Fibroblast of skin of back (primary cell): ENCODE data around the gene ZNF565.
A peak's percentile ranks its signal among the peaks of the same experiment; 100 is the strongest.
"Not testable (repeated sequence)": the region's sequence is repeated elsewhere in the genome, so short reads cannot be mapped to it uniquely, and the experiment has no call there.

ENCODE experiments used
- DNase-seq: peaks from one replicate; pipeline ENCODE4 v3.0.0-alpha.2; 2013

The ZNF565 gene

GRCh38 chr19:36210497-36210896 is 4.0 kb downstream of the ZNF565 start:
- no peak for DNase-seq

- no peak for DNase-seq
These were observed 5.1 kb downstream of the ZNF565 start for GRCh38 chr19:36209372-36209771.

GRCh38 chr19:36207605-36208252 is 6.7 kb downstream of the ZNF565 start:
- DNase-seq = no peak

- no peak for DNase-seq
These were observed 11.2 kb downstream of the ZNF565 start for GRCh38 chr19:36203293-36203692.

- no peak for DNase-seq
These were observed 12.8 kb downstream of the ZNF565 start for GRCh38 chr19:36201684-36202083.

GRCh38 chr19:36198119-36198518 is 16.3 kb downstream of the ZNF565 start:
- DNase-seq = no peak

GRCh38 chr19:36196249-36196648 is 18.2 kb downstream of the ZNF565 start:
- DNase-seq = peak; percentile 14

- DNase-seq = not testable (repeated sequence)
These were observed 27.7 kb downstream of the ZNF565 start for GRCh38 chr19:36186722-36187121.

- DNase-seq = no peak
These were observed 31.2 kb downstream of the ZNF565 start for GRCh38 chr19:36183245-36183628.

GRCh38 chr19:36182612-36183244 is 31.7 kb downstream of the ZNF565 start:
- peak; percentile 98 for DNase-seq

- DNase-seq = not testable (repeated sequence)
These were observed 35.4 kb downstream of the ZNF565 start for GRCh38 chr19:36179077-36179476.

GRCh38 chr19:36173846-36174245 is 40.6 kb downstream of the ZNF565 start:
- DNase-seq = not testable (repeated sequence)

- no peak for DNase-seq
These were observed 41.6 kb downstream of the ZNF565 start for GRCh38 chr19:36172852-36173251.

GRCh38 chr19:36169084-36169760 is 45.2 kb downstream of the ZNF565 start:
- no peak for DNase-seq

GRCh38 chr19:36163813-36164212 is 50.7 kb downstream of the ZNF565 start:
- no peak for DNase-seq

- no peak for DNase-seq
These were observed 53.5 kb downstream of the ZNF565 start for GRCh38 chr19:36160821-36161596.

GRCh38 chr19:36153126-36153525 is 61.3 kb downstream of the ZNF565 start:
- DNase-seq = no peak

GRCh38 chr19:36152352-36153091 is 61.9 kb downstream of the ZNF565 start, which contains the start of gene COX7A1:
TSS of gene COX7A1 (minus strand) at chr19:36152447. CDS start at chr19:36152407, 40 bp downstream.
- peak; percentile 33 for DNase-seq

- no peak for DNase-seq
These were observed 62.5 kb downstream of the ZNF565 start for GRCh38 chr19:36152019-36152351.

GRCh38 chr19:36151144-36152018 is 63.1 kb downstream of the ZNF565 start:
- DNase-seq = no peak

GRCh38 chr19:36150586-36150985 is 63.9 kb downstream of the ZNF565 start:
- no peak for DNase-seq
